Measurements from ENCODE around the gene COL17A1.

DNA sequence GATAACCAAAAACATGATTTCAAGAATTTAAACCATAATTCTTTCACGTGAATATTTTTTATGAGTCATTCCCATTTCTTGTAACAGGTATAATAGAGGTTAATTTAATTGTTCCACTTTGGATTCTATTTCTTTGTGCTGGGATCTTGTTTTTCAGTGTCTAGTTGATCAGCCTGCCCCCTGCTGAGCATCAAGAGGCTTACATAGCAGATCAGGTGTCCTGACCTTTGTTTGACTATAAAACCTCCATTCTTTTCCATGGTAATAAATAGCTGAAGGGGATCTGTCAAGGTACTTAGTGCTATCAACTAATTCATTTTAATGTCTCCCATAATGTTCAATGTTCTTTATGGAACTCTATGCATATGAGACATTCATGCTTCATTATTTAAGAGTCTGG, 4.9 kb downstream of the COL17A1 start:
- TF ChIP-seq CTCF (IDR thresholded peaks at IDR 0.05) (peak; percentile 51; the same call in 1 of the 2 replicates), POLR2AphosphoS5 (IDR thresholded peaks at IDR 0.05; ENCODE audit: low read depth, low read length) (no peak), SIN3A (IDR thresholded peaks at IDR 0.05; ENCODE audit: borderline replicate concordance, insufficient read depth, low read depth, low read length) (no peak)
- TF ChIP-seq, protein P1, sequence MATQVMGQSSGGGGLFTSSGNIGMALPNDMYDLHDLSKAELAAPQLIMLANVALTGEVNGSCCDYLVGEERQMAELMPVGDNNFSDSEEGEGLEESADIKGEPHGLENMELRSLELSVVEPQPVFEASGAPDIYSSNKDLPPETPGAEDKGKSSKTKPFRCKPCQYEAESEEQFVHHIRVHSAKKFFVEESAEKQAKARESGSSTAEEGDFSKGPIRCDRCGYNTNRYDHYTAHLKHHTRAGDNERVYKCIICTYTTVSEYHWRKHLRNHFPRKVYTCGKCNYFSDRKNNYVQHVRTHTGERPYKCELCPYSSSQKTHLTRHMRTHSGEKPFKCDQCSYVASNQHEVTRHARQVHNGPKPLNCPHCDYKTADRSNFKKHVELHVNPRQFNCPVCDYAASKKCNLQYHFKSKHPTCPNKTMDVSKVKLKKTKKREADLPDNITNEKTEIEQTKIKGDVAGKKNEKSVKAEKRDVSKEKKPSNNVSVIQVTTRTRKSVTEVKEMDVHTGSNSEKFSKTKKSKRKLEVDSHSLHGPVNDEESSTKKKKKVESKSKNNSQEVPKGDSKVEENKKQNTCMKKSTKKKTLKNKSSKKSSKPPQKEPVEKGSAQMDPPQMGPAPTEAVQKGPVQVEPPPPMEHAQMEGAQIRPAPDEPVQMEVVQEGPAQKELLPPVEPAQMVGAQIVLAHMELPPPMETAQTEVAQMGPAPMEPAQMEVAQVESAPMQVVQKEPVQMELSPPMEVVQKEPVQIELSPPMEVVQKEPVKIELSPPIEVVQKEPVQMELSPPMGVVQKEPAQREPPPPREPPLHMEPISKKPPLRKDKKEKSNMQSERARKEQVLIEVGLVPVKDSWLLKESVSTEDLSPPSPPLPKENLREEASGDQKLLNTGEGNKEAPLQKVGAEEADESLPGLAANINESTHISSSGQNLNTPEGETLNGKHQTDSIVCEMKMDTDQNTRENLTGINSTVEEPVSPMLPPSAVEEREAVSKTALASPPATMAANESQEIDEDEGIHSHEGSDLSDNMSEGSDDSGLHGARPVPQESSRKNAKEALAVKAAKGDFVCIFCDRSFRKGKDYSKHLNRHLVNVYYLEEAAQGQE (IDR thresholded peaks at IDR 0.05; ENCODE audit: insufficient read depth in 1 of 2, low read depth in 2 of 2, low read length in 1 of 2): no peak

Data from Panc1 (cell line).